GM06990 (cell line): ENCODE measurements around the gene RABEPK.
"Not testable (repeated sequence)": the region's sequence is repeated elsewhere in the genome, so short reads cannot be mapped to it uniquely, and the experiment has no call there.

Source experiments
- DNase-seq: peaks from one replicate; pipeline ENCODE4 v3.0.0-alpha.2; 2011; ENCODE audit not compliant: insufficient read length; ENCODE audit errors: extremely low read depth
- H3K27me3 ChIP-seq: replicated peaks from 2 replicates; pipeline ENCODE4 v1.6.0; 2011; ENCODE audit warnings: low read length; ENCODE audit not compliant: control insufficient read depth, insufficient read depth
- H3K36me3 ChIP-seq: 2 replicates; pipeline ENCODE4 v1.5.1; 2011; ENCODE audit warnings: low read length; ENCODE audit not compliant: control insufficient read depth, insufficient read depth
- H3K4me3 ChIP-seq: replicated peaks from 2 replicates; pipeline ENCODE4 v1.5.1; 2011; ENCODE audit warnings: low read depth, mild to moderate bottlenecking, control low read depth, low read length
- CTCF ChIP-seq: IDR thresholded peaks from 2 replicates; pipeline ENCODE4 v1.5.1; 2011; ENCODE audit warnings: low read length, control low read depth, mild to moderate bottlenecking, inconsistent platforms; ENCODE audit not compliant: insufficient read depth, poor library complexity, severe bottlenecking

The RABEPK gene

GRCh38 chr9:125161284-125161918, 38.9 kb upstream of the RABEPK start:
- no peak overlapping the region for H3K4me3 ChIP-seq
- H3K36me3 ChIP-seq, result no peaks in the 10 kb centered on the region
- no peaks in the 10 kb centered on the region for H3K27me3 ChIP-seq
- no peak for TF ChIP-seq CTCF
- DNase-seq, result no peak

- not testable (repeated sequence) for DNase-seq, H3K36me3 ChIP-seq
These were observed 37.5 kb upstream of the RABEPK start for GRCh38 chr9:125162891-125163290.

GRCh38 chr9:125166762-125167161, 33.6 kb upstream of the RABEPK start:
- DNase-seq, result no peak
- H3K4me3 ChIP-seq, result no peak overlapping the region
- H3K36me3 ChIP-seq, result no peaks in the 10 kb centered on the region
- no peaks in the 10 kb centered on the region for H3K27me3 ChIP-seq
- TF ChIP-seq CTCF, result no peak

More at GRCh38 chr9:125162891-125163290, 37.5 kb upstream of the RABEPK start:
- H3K27me3 ChIP-seq, H3K4me3 ChIP-seq: not testable (repeated sequence)

- no peak for TF ChIP-seq CTCF
- Histone ChIP-seq H3K27me3 (no peaks in the 10 kb centered on the region), H3K4me3 (no peak overlapping the region), H3K36me3 (peaks cover 2% of the 10 kb centered on the region)
- no peak for DNase-seq
These were observed 30.4 kb upstream of the RABEPK start for GRCh38 chr9:125169895-125170294.

- no peak for DNase-seq
- Histone ChIP-seq H3K36me3 (peaks cover 2% of the 10 kb centered on the region), H3K4me3 (no peak overlapping the region), H3K27me3 (no peaks in the 10 kb centered on the region)
- no peak for TF ChIP-seq CTCF
These were observed 28.1 kb upstream of the RABEPK start for GRCh38 chr9:125172031-125172755.

- no peak overlapping the region for H3K4me3 ChIP-seq
- no peaks in the 10 kb centered on the region for H3K27me3 ChIP-seq
- TF ChIP-seq CTCF, result no peak
- DNase-seq, result no peak
- H3K36me3 ChIP-seq, result peaks cover 2% of the 10 kb centered on the region
These were observed 23.7 kb upstream of the RABEPK start for GRCh38 chr9:125176636-125177035.
